ENCODE measurements around the gene AZU1.

AZU1 gene

DNA sequence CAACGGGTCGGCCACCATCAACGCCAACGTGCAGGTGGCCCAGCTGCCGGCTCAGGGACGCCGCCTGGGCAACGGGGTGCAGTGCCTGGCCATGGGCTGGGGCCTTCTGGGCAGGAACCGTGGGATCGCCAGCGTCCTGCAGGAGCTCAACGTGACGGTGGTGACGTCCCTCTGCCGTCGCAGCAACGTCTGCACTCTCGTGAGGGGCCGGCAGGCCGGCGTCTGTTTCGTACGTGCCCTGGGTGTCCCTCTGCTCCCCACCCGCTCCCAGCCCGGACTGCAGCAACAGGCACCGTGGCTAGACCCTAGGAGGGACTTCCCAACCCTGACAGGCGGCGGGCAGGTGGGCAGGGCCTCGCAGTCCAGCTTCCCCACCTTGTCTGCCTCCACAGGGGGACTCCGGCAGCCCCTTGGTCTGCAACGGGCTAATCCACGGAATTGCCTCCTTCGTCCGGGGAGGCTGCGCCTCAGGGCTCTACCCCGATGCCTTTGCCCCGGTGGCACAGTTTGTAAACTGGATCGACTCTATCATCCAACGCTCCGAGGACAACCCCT, 28.0 kb downstream of the AZU1 start:
- no peak for TF ChIP-seq POLR2AphosphoS5 (IDR thresholded peaks at IDR 0.05; ENCODE audit: low read depth, low read length)
- TF ChIP-seq, protein P1, sequence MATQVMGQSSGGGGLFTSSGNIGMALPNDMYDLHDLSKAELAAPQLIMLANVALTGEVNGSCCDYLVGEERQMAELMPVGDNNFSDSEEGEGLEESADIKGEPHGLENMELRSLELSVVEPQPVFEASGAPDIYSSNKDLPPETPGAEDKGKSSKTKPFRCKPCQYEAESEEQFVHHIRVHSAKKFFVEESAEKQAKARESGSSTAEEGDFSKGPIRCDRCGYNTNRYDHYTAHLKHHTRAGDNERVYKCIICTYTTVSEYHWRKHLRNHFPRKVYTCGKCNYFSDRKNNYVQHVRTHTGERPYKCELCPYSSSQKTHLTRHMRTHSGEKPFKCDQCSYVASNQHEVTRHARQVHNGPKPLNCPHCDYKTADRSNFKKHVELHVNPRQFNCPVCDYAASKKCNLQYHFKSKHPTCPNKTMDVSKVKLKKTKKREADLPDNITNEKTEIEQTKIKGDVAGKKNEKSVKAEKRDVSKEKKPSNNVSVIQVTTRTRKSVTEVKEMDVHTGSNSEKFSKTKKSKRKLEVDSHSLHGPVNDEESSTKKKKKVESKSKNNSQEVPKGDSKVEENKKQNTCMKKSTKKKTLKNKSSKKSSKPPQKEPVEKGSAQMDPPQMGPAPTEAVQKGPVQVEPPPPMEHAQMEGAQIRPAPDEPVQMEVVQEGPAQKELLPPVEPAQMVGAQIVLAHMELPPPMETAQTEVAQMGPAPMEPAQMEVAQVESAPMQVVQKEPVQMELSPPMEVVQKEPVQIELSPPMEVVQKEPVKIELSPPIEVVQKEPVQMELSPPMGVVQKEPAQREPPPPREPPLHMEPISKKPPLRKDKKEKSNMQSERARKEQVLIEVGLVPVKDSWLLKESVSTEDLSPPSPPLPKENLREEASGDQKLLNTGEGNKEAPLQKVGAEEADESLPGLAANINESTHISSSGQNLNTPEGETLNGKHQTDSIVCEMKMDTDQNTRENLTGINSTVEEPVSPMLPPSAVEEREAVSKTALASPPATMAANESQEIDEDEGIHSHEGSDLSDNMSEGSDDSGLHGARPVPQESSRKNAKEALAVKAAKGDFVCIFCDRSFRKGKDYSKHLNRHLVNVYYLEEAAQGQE (IDR thresholded peaks at IDR 0.05; ENCODE audit: insufficient read depth in 1 of 2, low read depth in 2 of 2, low read length in 2 of 2) = no peak
- no peak for TF ChIP-seq TAF1 (IDR thresholded peaks at IDR 0.05; ENCODE audit: borderline replicate concordance, insufficient read depth, low read length)
- TF ChIP-seq FOXP2 (optimal IDR thresholded peaks at IDR 0.05; ENCODE audit: borderline replicate concordance, extremely low read depth, extremely low read length, insufficient read depth) = no peak
- no peak for TF ChIP-seq SIN3A (IDR thresholded peaks at IDR 0.05; ENCODE audit: borderline replicate concordance, insufficient read depth, low read length)

DNA sequence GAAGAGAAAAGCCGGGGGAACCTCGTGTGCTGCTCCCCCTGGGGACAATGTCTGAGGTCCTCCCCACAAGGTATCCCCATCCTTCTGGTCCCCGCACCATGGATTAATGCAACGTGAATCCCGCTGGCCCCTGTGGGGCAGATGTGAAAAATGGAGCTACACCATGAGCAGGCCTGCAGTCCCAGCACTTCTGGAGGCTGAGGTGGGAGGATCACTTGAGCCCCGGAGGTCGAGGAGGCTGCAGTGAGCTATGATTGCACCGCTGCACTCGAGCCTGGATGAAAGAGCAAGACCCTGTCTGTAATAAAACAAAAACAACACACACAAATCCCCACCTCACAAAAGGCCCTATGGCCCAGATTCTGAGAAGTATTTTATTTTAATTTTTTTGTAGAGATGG, 30.6 kb downstream of the AZU1 start:
- TF ChIP-seq FOXP2 (optimal IDR thresholded peaks at IDR 0.05; ENCODE audit: borderline replicate concordance, extremely low read depth, extremely low read length, insufficient read depth) (no peak), SIN3A (IDR thresholded peaks at IDR 0.05; ENCODE audit: borderline replicate concordance, insufficient read depth, low read length) (no peak), TAF1 (IDR thresholded peaks at IDR 0.05; ENCODE audit: borderline replicate concordance, insufficient read depth, low read length) (no peak), POLR2AphosphoS5 (IDR thresholded peaks at IDR 0.05; ENCODE audit: low read depth, low read length) (no peak)
- TF ChIP-seq, protein P1 (IDR thresholded peaks at IDR 0.05; ENCODE audit: insufficient read depth in 1 of 2, low read depth in 2 of 2, low read length in 2 of 2) = no peak

- TF ChIP-seq FOXP2 (optimal IDR thresholded peaks at IDR 0.05; ENCODE audit: borderline replicate concordance, extremely low read depth, extremely low read length, insufficient read depth) = no peak
- TF ChIP-seq POLR2AphosphoS5 (IDR thresholded peaks at IDR 0.05; ENCODE audit: low read depth, low read length) = no peak
- TF ChIP-seq SIN3A (IDR thresholded peaks at IDR 0.05; ENCODE audit: borderline replicate concordance, insufficient read depth, low read length) = no peak
- TF ChIP-seq, protein P1 (IDR thresholded peaks at IDR 0.05; ENCODE audit: insufficient read depth in 1 of 2, low read depth in 2 of 2, low read length in 2 of 2) = no peak
- TF ChIP-seq TAF1 (IDR thresholded peaks at IDR 0.05; ENCODE audit: borderline replicate concordance, insufficient read depth, low read length) = no peak
These were observed 31.5 kb downstream of the AZU1 start, which contains the start of gene CFD for GRCh38 chr19:858868-859843. Gene CFD (plus strand): TSS chr19:859664. CDS start chr19:859690, 26 bp downstream.

GRCh38 chr19:861141-861755, 33.6 kb downstream of the AZU1 start:
- TF ChIP-seq FOXP2 (optimal IDR thresholded peaks at IDR 0.05; ENCODE audit: borderline replicate concordance, extremely low read depth, extremely low read length, insufficient read depth) (no peak), POLR2AphosphoS5 (IDR thresholded peaks at IDR 0.05; ENCODE audit: low read depth, low read length) (no peak), TAF1 (IDR thresholded peaks at IDR 0.05; ENCODE audit: borderline replicate concordance, insufficient read depth, low read length) (no peak), SIN3A (IDR thresholded peaks at IDR 0.05; ENCODE audit: borderline replicate concordance, insufficient read depth, low read length) (no peak)
- TF ChIP-seq, protein P1 (IDR thresholded peaks at IDR 0.05; ENCODE audit: insufficient read depth in 1 of 2, low read depth in 2 of 2, low read length in 2 of 2) = no peak
